Mesodermal cell (in vitro differentiated cells): ENCODE results near the gene RBM15B. TPM values are rescaled to one million over a fixed set of nuclear protein-coding genes. Genes with fewer than 3 reads are reported as not detected.

ENCODE experiments used
- H3K27ac ChIP-seq: 2 replicates; pipeline ENCODE4 v1.7.0; 2013; ENCODE audit warnings: mild to moderate bottlenecking, low read depth, low read length, moderate library complexity; ENCODE audit not compliant: severe bottlenecking
- H3K36me3 ChIP-seq: 2 replicates; pipeline ENCODE4 v1.7.1; 2013; ENCODE audit warnings: mild to moderate bottlenecking, low read length, moderate library complexity; ENCODE audit not compliant: control insufficient read depth, insufficient read depth
- H3K4me1 ChIP-seq: one replicate; pipeline ENCODE4 v1.7.1; 2013; ENCODE audit warnings: mild to moderate bottlenecking, low read length; ENCODE audit not compliant: insufficient read depth, control insufficient read depth, poor library complexity, severe bottlenecking
- H3K4me3 ChIP-seq: 2 replicates; pipeline ENCODE4 v1.7.0; 2013; ENCODE audit warnings: low read length, control low read depth, mild to moderate bottlenecking; ENCODE audit not compliant: insufficient read depth, poor library complexity, severe bottlenecking; ENCODE audit errors: extremely low read depth
- H3K9me3 ChIP-seq: 2 replicates; pipeline ENCODE4 v1.7.1; 2013; ENCODE audit warnings: mild to moderate bottlenecking, low read length, moderate library complexity; ENCODE audit not compliant: control insufficient read depth
- WGBS, 2 experiments: methylation state at CpG; one replicate each; pipeline ENCODE4 v1.1.5; 2013; ENCODE audit warnings: missing lambda C conversion rate in 2 of 2; ENCODE audit not compliant: insufficient coverage in 2 of 2; 5-methylcytosine and 5-hydroxymethylcytosine counted together
- polyA plus RNA-seq, 2 experiments: library from polyadenylated mRNA; stranded (reverse); fragments of 50-300 nt; gene quantifications; one replicate each; pipeline ENCODE4 v1.2.3, GENCODE V29; 2013

RBM15B gene, protein sequence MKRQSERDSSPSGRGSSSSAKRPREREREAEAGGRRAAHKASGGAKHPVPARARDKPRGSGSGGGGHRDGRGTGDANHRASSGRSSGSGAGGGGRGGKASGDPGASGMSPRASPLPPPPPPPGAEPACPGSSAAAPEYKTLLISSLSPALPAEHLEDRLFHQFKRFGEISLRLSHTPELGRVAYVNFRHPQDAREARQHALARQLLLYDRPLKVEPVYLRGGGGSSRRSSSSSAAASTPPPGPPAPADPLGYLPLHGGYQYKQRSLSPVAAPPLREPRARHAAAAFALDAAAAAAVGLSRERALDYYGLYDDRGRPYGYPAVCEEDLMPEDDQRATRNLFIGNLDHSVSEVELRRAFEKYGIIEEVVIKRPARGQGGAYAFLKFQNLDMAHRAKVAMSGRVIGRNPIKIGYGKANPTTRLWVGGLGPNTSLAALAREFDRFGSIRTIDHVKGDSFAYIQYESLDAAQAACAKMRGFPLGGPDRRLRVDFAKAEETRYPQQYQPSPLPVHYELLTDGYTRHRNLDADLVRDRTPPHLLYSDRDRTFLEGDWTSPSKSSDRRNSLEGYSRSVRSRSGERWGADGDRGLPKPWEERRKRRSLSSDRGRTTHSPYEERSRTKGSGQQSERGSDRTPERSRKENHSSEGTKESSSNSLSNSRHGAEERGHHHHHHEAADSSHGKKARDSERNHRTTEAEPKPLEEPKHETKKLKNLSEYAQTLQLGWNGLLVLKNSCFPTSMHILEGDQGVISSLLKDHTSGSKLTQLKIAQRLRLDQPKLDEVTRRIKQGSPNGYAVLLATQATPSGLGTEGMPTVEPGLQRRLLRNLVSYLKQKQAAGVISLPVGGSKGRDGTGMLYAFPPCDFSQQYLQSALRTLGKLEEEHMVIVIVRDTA
- polyA plus RNA-seq (2013, experiment 1 of 2), result 30.1 TPM
- polyA plus RNA-seq (2013, experiment 2 of 2), result 27.6 TPM

GRCh38 chr3:51391075-51391565 is at the start of gene RBM15B:
TSS of gene RBM15B (plus strand) at chr3:51391285. CDS start at chr3:51391400, 115 bp downstream.
- Histone ChIP-seq H3K27ac (peak within 1 kb of the TSS; percentile 97), H3K9me3 (peaks cover 22% of the 10 kb centered on the region), H3K4me3 (peak within 1 kb of the TSS; percentile 54), H3K4me1 (peaks cover 36% of the 10 kb centered on the region), H3K36me3 (peaks cover 87% of the 10 kb centered on the region)
- 0 to 1% methylated on average over 54 to 65 of the region's 83 CpGs for WGBS, 2 experiments

- Histone ChIP-seq H3K36me3 (no peaks in the 10 kb centered on the region), H3K4me3 (no peak overlapping the region), H3K4me1 (peaks cover 22% of the 10 kb centered on the region), H3K27ac (no peak overlapping the region), H3K9me3 (no peaks in the 10 kb centered on the region)
- 74 to 94% methylated on average over 6 to 7 of the region's 7 CpGs for WGBS, 2 experiments
These were observed 47.0 kb upstream of the RBM15B start for GRCh38 chr3:51343918-51344687.

GRCh38 chr3:51350751-51351150 is 40.3 kb upstream of the RBM15B start:
- Histone ChIP-seq H3K4me3 (no peak overlapping the region), H3K4me1 (no peaks in the 10 kb centered on the region), H3K9me3 (no peaks in the 10 kb centered on the region), H3K27ac (no peak overlapping the region), H3K36me3 (no peaks in the 10 kb centered on the region)
- WGBS, 2 experiments, result no CpG with 5 or more reads among the region's 1 CpG

DNA sequence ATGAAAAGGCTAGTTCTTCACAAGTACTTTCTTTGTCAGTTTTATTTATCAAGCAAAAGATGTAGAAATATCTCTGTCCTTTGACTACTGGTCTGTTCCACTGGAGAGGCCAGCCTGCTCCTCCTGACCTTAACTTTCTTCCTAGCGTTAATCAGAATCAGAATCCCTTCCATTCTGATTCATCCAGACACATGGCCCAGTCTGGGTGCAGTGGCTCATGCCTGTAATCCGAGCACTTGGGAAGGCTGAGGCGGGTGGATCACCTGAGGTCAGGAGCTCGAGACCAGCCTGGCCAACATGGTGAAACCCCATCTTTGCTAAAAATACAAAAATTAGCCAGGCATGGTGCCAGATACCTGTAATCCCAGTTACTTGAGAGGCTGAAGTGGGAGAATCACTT is 38.0 kb upstream of the RBM15B start:
- no peaks in the 10 kb centered on the region for H3K9me3 ChIP-seq
- no peak overlapping the region for H3K27ac ChIP-seq
- no peaks in the 10 kb centered on the region for H3K4me1 ChIP-seq
- no peaks in the 10 kb centered on the region for H3K36me3 ChIP-seq
- H3K4me3 ChIP-seq, result no peak overlapping the region
- WGBS, 2 experiments, result 90 to 96% methylated on average over 2 to 3 of the region's 4 CpGs

- no peaks in the 10 kb centered on the region for H3K9me3 ChIP-seq
- 100% methylated on average over 1 of the region's 1 CpG; no CpG with 5 or more reads in 1 of the 2 experiments for WGBS, 2 experiments
- no peaks in the 10 kb centered on the region for H3K36me3 ChIP-seq
- H3K4me3 ChIP-seq, result no peak overlapping the region
- no peak overlapping the region for H3K27ac ChIP-seq
- no peaks in the 10 kb centered on the region for H3K4me1 ChIP-seq
These were observed 37.4 kb upstream of the RBM15B start for GRCh38 chr3:51353691-51354090.

GRCh38 chr3:51354172-51354571 is 36.9 kb upstream of the RBM15B start:
- Histone ChIP-seq H3K4me1 (no peaks in the 10 kb centered on the region), H3K4me3 (no peak overlapping the region), H3K9me3 (no peaks in the 10 kb centered on the region), H3K36me3 (no peaks in the 10 kb centered on the region), H3K27ac (no peak overlapping the region)
- 93 to 100% methylated on average over 1 to 2 of the region's 2 CpGs for WGBS, 2 experiments

DNA sequence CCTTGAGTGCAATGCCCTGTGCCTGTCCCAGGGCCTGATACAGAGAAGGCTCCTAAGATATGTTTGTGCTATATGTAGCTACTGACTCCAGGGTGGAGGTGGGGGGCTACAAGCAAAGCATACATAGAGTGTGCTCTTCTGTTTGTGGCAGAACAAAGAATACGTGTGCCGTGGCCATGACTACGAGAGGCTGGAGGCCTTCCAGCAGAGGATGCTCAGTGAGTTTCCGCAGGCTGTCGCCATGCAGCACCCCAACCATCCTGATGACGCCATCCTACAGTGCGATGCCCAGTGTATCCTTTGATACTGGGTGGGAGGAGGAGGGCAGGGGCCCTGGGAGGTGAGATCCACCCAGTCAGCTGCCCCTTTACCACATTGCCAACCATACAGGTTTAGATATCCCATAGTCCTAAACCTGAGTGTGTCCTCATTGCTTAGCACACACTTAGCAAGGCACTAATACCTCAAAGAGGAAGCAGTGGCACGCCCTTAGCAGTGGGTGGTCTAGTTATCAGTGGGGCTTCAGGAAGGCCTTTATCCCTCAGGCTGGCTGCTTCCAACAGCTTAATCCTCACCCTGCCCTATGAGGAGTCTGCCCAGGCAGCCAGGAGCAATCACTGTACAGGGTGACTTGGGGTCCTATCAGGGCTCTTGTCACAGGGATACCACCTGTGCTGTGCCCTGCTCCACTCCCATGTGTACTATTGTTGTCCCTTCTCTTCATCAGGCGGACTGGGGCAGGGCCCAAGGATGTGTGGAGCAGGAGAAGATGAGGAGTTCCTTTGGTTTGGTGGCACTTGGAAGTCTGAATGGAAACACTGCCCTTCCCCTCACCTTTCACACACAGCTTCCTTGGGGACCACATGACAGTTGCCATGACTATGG is 36.1 kb upstream of the RBM15B start:
- no peaks in the 10 kb centered on the region for H3K4me1 ChIP-seq
- no peaks in the 10 kb centered on the region for H3K9me3 ChIP-seq
- H3K4me3 ChIP-seq, result no peak overlapping the region
- H3K36me3 ChIP-seq, result no peaks in the 10 kb centered on the region
- WGBS, 2 experiments, result 96 to 100% methylated on average over 2 to 6 of the region's 9 CpGs
- H3K27ac ChIP-seq, result no peak overlapping the region

GRCh38 chr3:51355891-51356578 is 35.0 kb upstream of the RBM15B start:
- 75 to 82% methylated on average over 6 of the region's 8 CpGs for WGBS, 2 experiments
- Histone ChIP-seq H3K27ac (no peak overlapping the region), H3K4me1 (no peaks in the 10 kb centered on the region), H3K36me3 (no peaks in the 10 kb centered on the region), H3K9me3 (no peaks in the 10 kb centered on the region), H3K4me3 (no peak overlapping the region)

DNA sequence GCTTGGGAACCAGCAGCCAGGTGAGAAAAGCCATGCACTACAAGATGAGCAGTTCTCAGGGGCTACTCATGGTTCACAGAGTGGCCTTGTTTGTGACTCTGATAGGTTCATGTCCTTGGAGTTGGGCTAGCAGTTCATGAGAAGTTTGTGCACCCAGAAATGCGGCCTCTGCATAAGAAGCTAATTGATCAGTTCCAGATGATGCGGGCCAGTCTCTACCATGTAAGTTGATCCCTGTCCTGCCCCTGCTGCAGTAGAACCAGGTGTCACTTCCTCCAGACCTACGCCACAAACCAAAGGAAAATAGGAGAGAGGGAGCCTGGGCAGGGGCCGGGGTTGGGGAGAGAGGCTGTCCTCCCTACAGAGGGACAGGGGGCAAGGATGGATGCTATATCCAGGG is 33.2 kb upstream of the RBM15B start:
- Histone ChIP-seq H3K4me3 (no peak overlapping the region), H3K36me3 (no peaks in the 10 kb centered on the region), H3K4me1 (no peaks in the 10 kb centered on the region), H3K9me3 (no peaks in the 10 kb centered on the region), H3K27ac (no peak overlapping the region)
- WGBS, 2 experiments, result 80 to 92% methylated on average over 1 to 2 of the region's 4 CpGs
